Measurements from ENCODE around the gene ABCC1. TPM values are rescaled to one million over a fixed set of nuclear protein-coding genes. Genes with fewer than 3 reads are reported as not detected.

The ABCC1 gene
- total RNA-seq, 1 experiment from 2014 or later: 139 TPM

DNA sequence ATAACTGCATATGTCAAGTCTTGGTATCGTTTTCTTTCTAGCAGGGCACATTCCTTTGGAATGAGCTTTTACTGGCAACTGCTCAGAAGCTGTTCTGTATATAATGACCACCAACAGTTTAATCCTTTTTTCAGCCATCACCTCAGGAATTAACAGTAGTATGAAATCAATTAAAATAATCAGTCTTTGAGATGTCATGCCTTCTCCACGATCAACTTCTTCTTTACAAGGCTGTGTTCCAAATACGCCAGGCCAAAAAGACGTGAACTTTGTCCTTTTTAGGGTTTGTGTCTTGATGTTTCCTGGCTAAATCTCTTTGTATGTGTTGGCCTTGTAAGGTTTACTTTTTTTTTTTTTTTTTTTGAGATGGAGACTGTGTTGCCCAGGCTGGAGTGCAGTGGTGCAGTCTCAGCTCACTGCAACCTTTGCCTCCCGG is 54.9 kb downstream of the ABCC1 start:
- Histone ChIP-seq H3K27me3 (ENCODE audit: insufficient read depth, low read depth) (no peaks in the 10 kb centered on the region), H3K36me3 (ENCODE audit: low read depth) (0 out of 2 replicates have a peak, but pooled peaks cover 10% of the 10 kb centered on the region), H3K27ac (peak overlapping the region; percentile 29), H4K20me1 (ENCODE audit: insufficient read depth) (no peaks in the 10 kb centered on the region), H3K9me3 (ENCODE audit: insufficient read depth, low read depth) (no peaks in the 10 kb centered on the region), H3F3A (ENCODE audit: insufficient read depth, low read depth) (peaks cover 29% of the 10 kb centered on the region), H3K79me2 (ENCODE audit: low read depth) (peaks cover 66% of the 10 kb centered on the region), H3K4me1 (replicated peaks; ENCODE audit: insufficient read depth) (peaks cover 8% of the 10 kb centered on the region), H3K4me3 (no peak overlapping the region), H3K9me2 (ENCODE audit: insufficient read depth) (no peaks in the 10 kb centered on the region), H3K4me2 (no peak overlapping the region), H2AFZ (no peak overlapping the region)
- DNase-seq: peak in 1 of 2 experiments; percentile 61
- intact Hi-C loops (cut with micrococcal nuclease; ENCODE audit: unreplicated experiment): no loop called here
- CTCF ChIA-PET: interaction anchor here (0.6 kb wide), 1 partner anchor 102 kb away, joined by 3 read pairs; no protein-coding TSS in a partner anchor
- POLR2A ChIA-PET (ENCODE audit: unreplicated experiment): interaction anchor here (0.5 to 1.0 kb wide), 3 partner anchors 38 to 116 kb away, joined by 3 to 7 read pairs (median 5); partner anchors contain the start of gene CEP20
- BruUV-seq (replicated peaks): no TSS peak
- TF ChIP-seq, protein P1, sequence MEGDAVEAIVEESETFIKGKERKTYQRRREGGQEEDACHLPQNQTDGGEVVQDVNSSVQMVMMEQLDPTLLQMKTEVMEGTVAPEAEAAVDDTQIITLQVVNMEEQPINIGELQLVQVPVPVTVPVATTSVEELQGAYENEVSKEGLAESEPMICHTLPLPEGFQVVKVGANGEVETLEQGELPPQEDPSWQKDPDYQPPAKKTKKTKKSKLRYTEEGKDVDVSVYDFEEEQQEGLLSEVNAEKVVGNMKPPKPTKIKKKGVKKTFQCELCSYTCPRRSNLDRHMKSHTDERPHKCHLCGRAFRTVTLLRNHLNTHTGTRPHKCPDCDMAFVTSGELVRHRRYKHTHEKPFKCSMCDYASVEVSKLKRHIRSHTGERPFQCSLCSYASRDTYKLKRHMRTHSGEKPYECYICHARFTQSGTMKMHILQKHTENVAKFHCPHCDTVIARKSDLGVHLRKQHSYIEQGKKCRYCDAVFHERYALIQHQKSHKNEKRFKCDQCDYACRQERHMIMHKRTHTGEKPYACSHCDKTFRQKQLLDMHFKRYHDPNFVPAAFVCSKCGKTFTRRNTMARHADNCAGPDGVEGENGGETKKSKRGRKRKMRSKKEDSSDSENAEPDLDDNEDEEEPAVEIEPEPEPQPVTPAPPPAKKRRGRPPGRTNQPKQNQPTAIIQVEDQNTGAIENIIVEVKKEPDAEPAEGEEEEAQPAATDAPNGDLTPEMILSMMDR (conservative IDR thresholded peaks at IDR 0.05): no peak
- TF ChIP-seq EZH2 (IDR thresholded peaks at IDR 0.05; ENCODE audit: low read depth): no peak

- ChIA-PET CTCF (no interaction called here), POLR2A (ENCODE audit: unreplicated experiment) (no interaction called here)
- no peak for TF ChIP-seq EZH2 (IDR thresholded peaks at IDR 0.05; ENCODE audit: low read depth)
- TF ChIP-seq, protein P1 (conservative IDR thresholded peaks at IDR 0.05): no peak
- H3K4me2 ChIP-seq: no peak overlapping the region
- intact Hi-C loops (cut with micrococcal nuclease; ENCODE audit: unreplicated experiment): no loop called here
- H2AFZ ChIP-seq: no peak overlapping the region
- H3K4me3 ChIP-seq: no peak overlapping the region
- H3K36me3 ChIP-seq (ENCODE audit: low read depth): 0 out of 2 replicates have a peak, but pooled peaks cover 13% of the 10 kb centered on the region
- no peaks in the 10 kb centered on the region for H3K9me3 ChIP-seq (ENCODE audit: insufficient read depth, low read depth)
- no peak overlapping the region for H3K27ac ChIP-seq
- no peaks in the 10 kb centered on the region for H4K20me1 ChIP-seq (ENCODE audit: insufficient read depth)
- H3K27me3 ChIP-seq (ENCODE audit: insufficient read depth, low read depth): no peaks in the 10 kb centered on the region
- no peak for DNase-seq
- peaks cover 59% of the 10 kb centered on the region for H3K79me2 ChIP-seq (ENCODE audit: low read depth)
- no TSS peak for BruUV-seq (replicated peaks)
- H3K4me1 ChIP-seq (replicated peaks; ENCODE audit: insufficient read depth): peaks cover 8% of the 10 kb centered on the region
- no peaks in the 10 kb centered on the region for H3K9me2 ChIP-seq (ENCODE audit: insufficient read depth)
- H3F3A ChIP-seq (ENCODE audit: insufficient read depth, low read depth): peaks cover 39% of the 10 kb centered on the region
Observed at GRCh38 chr16:16005721-16006120, 56.3 kb downstream of the ABCC1 start.

- Histone ChIP-seq H3F3A (ENCODE audit: insufficient read depth, low read depth) (peaks cover 39% of the 10 kb centered on the region), H2AFZ (no peak overlapping the region), H3K79me2 (ENCODE audit: low read depth) (peaks cover 56% of the 10 kb centered on the region), H3K9me3 (ENCODE audit: insufficient read depth, low read depth) (no peaks in the 10 kb centered on the region), H3K27me3 (ENCODE audit: insufficient read depth, low read depth) (no peaks in the 10 kb centered on the region), H3K9me2 (ENCODE audit: insufficient read depth) (no peaks in the 10 kb centered on the region), H3K4me2 (no peak overlapping the region), H3K27ac (no peak overlapping the region), H3K4me1 (replicated peaks; ENCODE audit: insufficient read depth) (peaks cover 8% of the 10 kb centered on the region), H4K20me1 (ENCODE audit: insufficient read depth) (no peaks in the 10 kb centered on the region), H3K4me3 (no peak overlapping the region), H3K36me3 (ENCODE audit: low read depth) (0 out of 2 replicates have a peak, but pooled peaks cover 9% of the 10 kb centered on the region)
- DNase-seq: no peak
- TF ChIP-seq EZH2 (IDR thresholded peaks at IDR 0.05; ENCODE audit: low read depth): no peak
- no TSS peak for BruUV-seq (replicated peaks)
- CTCF ChIA-PET: no interaction called here
- POLR2A ChIA-PET (ENCODE audit: unreplicated experiment): no interaction called here
- intact Hi-C loops (cut with micrococcal nuclease; ENCODE audit: unreplicated experiment): no loop called here
Observed at GRCh38 chr16:16006650-16007049, 57.2 kb downstream of the ABCC1 start.

DNA sequence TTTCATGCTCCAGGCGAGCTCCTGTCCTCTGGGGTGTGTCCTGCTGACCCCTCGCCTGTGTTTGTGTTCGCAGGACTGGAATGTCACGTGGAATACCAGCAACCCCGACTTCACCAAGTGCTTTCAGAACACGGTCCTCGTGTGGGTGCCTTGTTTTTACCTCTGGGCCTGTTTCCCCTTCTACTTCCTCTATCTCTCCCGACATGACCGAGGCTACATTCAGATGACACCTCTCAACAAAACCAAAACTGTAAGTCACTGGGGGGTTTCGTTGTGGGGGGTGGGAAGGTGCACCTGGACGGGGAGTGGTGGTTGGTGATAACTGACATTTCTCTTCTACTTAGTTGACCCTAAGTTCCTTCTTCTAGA is 58.3 kb downstream of the ABCC1 start:
- Histone ChIP-seq H3K27ac (no peak overlapping the region), H3K9me2 (ENCODE audit: insufficient read depth) (no peaks in the 10 kb centered on the region), H3K36me3 (ENCODE audit: low read depth) (0 out of 2 replicates have a peak, but pooled peaks cover 6% of the 10 kb centered on the region), H3K27me3 (ENCODE audit: insufficient read depth, low read depth) (no peaks in the 10 kb centered on the region), H3K9me3 (ENCODE audit: insufficient read depth, low read depth) (no peaks in the 10 kb centered on the region), H3F3A (ENCODE audit: insufficient read depth, low read depth) (peaks cover 46% of the 10 kb centered on the region), H4K20me1 (ENCODE audit: insufficient read depth) (no peaks in the 10 kb centered on the region), H3K4me1 (replicated peaks; ENCODE audit: insufficient read depth) (peaks cover 8% of the 10 kb centered on the region), H3K4me2 (no peak overlapping the region), H3K79me2 (ENCODE audit: low read depth) (peaks cover 45% of the 10 kb centered on the region), H2AFZ (no peak overlapping the region), H3K4me3 (no peak overlapping the region)
- TF ChIP-seq EZH2 (IDR thresholded peaks at IDR 0.05; ENCODE audit: low read depth): no peak
- TF ChIP-seq, protein P1 (conservative IDR thresholded peaks at IDR 0.05): no peak
- DNase-seq: no peak
- intact Hi-C loops (cut with micrococcal nuclease; ENCODE audit: unreplicated experiment): no loop called here
- ChIA-PET CTCF (no interaction called here), POLR2A (ENCODE audit: unreplicated experiment) (no interaction called here)
- no TSS peak for BruUV-seq (replicated peaks)
